GM15510 (cell line): ENCODE measurements around the gene GIT2.

Experiments
- POLR2A ChIP-seq: IDR thresholded peaks from 3 replicates; pipeline ENCODE4 v1.6.1; 2011; ENCODE audit warnings: borderline replicate concordance; ENCODE audit not compliant: insufficient read length; ENCODE audit errors: extremely low read depth

Gene GIT2

GRCh38 chr12:109963743-109964429 lies 32.3 kb downstream of the GIT2 start:
- TF ChIP-seq POLR2A, result no peak

- TF ChIP-seq POLR2A, result no peak
Measured at GRCh38 chr12:109963330-109963729, 32.8 kb downstream of the GIT2 start.

DNA sequence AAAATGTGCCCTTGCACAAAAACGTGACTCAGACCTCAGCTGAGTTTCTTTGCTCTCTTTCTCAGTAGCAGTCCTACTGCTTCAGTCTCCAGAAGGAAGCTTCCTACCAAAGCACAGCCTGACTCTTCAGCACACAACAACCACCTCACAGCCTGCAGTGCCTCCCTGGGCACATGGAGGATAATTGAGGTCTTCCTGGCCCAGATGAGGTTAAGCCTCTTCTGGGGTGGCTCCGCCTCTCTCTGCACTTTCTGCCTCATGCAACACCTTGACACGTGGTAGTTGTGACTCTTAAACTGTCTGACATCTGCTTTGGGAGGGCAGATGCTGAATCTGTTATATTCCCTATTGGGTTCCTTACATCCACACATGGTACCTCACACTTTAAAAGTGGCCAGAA lies 33.8 kb downstream of the GIT2 start:
- no peak for TF ChIP-seq POLR2A

DNA sequence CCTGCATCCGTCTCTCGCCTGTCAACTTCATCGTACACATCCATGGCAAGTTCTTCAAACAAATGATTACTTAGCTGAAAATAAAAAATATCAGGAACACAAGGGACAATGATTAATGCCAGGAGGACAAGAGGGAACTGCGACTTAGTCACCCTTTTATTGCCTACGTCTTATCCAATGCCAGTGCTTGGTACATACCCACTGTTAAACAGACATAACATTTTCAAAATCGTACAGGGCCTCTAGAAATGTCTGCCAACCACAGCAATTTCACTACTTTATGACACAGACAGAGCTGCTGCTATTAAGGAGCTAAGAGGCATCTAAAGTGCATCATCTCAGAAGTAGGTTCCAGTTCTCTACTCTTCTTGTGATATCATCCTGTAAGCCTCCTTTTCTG lies 34.6 kb downstream of the GIT2 start:
- no peak for TF ChIP-seq POLR2A

GRCh38 chr12:109961201-109961600 lies 35.0 kb downstream of the GIT2 start:
- TF ChIP-seq POLR2A, result no peak

DNA sequence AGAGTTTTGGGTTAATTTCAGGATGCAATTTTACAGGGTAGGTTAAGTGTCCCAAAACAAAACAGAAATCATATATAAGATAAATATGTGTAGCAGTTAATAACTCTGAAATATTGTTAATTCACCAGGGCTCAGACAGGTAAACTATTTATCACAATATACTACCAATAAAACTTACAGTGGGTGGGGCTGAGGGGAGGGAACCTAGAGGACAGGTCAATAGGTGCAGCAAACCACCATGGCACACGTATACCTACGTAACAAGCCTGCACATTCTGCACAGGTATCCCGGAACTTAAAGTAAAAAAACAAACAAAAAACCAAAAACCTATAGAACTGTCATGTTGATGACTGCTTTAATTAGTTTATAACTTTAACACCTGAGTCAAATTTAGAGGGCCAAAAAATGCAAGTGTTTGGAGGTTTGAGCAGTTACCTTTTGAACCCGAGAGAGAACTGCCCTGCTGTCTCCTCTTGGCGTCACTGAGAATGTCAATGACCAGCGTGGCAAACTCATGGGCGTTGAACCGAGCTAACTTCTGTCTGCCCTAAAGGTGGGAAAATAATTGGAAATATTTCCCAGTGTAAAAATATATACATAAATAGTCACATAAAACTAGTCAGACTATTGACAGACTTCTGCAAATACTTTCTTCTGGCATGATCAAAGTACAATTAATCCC lies 36.6 kb downstream of the GIT2 start:
- TF ChIP-seq POLR2A, result no peak

DNA sequence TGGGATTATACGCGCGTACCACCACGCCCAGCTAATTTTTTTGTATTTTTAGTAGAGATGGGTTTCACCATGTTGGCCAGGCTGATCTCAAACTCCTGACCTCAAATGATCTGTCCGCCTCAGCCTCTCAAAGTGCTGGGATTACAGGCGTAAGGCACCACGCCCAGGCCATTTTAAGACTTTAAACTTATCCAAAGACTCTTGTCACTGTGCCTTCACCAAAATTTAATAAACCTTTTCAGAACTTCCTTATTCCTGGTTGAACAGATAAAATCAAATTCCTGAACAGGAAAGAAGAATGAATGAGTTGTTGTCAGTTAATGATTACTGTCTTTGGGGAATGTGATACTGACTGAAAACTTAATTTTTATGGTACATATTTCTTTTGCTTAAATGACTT lies 37.8 kb downstream of the GIT2 start:
- TF ChIP-seq POLR2A, result no peak

DNA sequence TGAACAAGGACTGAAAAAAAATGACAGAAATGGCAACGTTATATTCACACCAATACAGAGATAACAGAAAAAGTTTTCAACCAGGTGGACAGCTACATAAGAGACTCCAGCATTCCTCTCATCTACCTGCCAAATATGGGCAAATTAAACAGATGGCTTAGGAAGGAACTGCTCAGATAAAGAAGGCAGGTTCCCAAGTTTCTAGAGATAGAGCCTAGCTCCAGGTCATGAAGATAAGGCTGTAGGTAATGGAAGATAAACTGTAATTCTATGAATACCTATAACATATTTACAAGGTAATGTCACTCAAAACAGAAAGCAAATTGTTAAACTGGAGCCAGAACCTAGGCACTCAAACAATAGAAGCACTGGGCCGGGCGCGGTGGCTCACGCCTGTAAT lies 42.5 kb downstream of the GIT2 start:
- TF ChIP-seq POLR2A, result no peak

DNA sequence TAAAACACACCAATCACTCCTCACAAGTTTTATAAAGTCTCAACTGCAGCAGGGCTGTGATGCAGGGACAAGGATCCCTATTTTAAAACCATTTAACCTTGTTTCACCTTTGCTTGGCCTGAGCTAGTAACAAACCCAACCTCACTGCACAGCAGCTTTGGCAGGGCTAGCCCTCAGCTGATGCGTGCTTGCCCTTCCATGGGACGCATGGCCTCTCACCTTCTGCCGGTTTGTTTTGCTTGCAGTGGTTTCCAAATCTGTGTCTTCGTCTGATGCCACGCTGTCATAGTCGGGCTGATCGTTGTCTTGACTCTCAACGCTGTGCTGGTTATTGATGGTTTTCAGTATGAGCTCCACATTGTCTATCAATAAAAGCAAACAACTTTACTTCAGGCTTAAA lies 43.3 kb downstream of the GIT2 start:
- TF ChIP-seq POLR2A, result no peak

GRCh38 chr12:109952160-109952858 lies 43.9 kb downstream of the GIT2 start:
- TF ChIP-seq POLR2A, result no peak

- TF ChIP-seq POLR2A, result no peak
Measured at GRCh38 chr12:109951751-109952150, 44.4 kb downstream of the GIT2 start.

DNA sequence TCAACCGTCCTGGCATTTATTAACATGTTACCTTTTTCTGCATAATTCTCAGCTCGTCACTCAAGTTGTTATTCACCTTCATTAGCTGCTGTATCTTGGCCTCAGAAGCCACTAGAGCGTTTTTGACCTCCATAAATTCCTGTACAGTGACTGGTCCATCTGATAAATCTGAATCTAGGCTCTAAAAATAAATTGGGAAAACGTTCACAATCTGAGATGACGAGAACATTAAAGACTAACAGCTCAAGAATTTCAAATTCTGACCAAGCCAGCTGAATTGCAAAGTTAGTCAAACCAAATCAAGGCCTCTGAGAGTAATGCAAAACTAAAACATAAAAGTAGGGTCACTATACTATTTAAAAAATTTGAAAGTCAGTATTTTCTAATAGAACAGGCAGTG lies 45.0 kb downstream of the GIT2 start:
- TF ChIP-seq POLR2A, result no peak

- TF ChIP-seq POLR2A, result no peak
Measured at GRCh38 chr12:109950625-109951024, 45.5 kb downstream of the GIT2 start.

DNA sequence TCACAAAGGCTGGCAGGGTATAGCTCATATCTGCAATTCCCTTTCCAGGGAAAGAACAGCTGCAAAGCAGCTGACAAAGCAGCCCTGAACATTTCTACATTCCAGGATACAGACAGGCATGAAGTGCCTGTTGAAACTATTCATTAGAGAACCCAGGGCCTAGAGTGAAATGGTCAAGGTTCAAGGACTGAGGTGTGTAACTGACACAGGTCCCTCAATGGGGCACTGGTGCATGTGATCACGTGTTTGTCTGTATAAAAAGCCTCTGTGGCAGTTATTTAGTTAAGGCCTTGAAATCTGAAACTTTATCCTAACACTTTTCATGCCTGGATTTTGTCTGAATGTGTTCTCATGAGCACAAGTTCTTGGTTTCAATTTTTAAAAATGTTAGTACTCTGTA lies 47.1 kb downstream of the GIT2 start:
- no peak for TF ChIP-seq POLR2A

DNA sequence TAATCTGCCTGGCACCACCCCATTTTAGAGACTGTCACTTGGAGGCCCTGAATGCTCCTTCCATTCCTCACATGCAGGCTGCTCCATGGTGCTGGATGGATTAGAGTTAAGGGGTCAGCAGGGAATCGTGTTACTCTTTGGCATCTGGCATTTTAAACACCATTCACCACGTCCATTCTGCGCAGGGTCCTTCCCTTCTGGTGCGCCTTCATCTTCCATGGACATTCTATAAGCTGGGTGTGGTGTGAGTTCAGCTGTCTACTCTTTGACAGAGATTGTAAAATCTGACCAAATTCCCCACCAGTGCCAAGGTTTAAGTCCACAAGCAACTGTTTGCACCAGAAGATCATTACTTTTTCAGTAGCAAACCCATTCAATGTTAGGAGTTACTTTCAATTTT lies 47.8 kb downstream of the GIT2 start:
- no peak for TF ChIP-seq POLR2A

GRCh38 chr12:109947521-109947920 lies 48.6 kb downstream of the GIT2 start:
- no peak for TF ChIP-seq POLR2A
